HG02981 (cell line): Measurements from ENCODE around the gene SPATS2.
"Not testable (repeated sequence)": the region's sequence is repeated elsewhere in the genome, so short reads cannot be mapped to it uniquely, and the experiment has no call there.

Source experiments
- ATAC-seq: cut with Tn5 transposase; IDR thresholded peaks from one replicate; pipeline ENCODE4 v1.9.1; 2021; ENCODE audit warnings: mild to moderate bottlenecking, moderate library complexity; ENCODE audit not compliant: unreplicated experiment

Gene SPATS2

DNA sequence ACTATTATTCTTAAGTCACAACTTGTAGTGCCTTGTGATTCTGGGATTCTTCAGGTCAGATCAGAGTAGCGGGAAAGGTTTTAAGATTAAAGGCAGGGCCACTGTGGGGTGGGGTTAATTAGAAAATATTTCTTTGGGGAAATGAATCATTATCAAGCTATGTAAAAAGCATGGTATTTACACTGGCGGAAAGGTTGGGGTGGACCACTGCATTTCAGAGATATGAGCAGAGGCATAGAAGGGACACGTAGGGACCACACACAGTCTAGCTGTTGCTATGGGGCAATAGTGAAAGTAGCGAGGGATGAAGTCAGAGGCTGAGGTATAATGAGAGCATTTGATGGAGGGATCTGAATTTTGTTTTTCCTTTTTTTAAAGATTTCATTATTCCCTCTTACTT, 139.9 kb downstream of the SPATS2 start:
- no peak for ATAC-seq

DNA sequence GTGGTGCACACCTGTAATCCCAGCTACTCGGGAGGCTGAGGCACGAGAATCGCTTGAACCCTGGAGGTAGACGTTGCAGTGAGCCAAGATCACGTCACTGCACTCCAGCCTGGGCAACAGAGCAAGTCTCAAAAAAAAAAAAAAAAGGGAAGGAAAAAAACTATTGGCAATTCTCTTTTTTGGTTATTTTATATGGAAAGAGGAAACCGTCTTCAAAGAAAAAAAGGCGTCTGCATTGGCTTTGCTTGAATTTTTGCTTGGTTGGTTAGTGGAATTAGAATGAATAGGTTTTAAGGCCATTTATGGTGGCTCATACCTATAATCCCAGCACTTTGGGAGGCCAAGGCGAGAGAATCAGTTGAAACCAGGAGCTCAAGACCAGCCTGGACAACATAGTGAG, 142.4 kb downstream of the SPATS2 start:
- ATAC-seq = not testable (repeated sequence)

DNA sequence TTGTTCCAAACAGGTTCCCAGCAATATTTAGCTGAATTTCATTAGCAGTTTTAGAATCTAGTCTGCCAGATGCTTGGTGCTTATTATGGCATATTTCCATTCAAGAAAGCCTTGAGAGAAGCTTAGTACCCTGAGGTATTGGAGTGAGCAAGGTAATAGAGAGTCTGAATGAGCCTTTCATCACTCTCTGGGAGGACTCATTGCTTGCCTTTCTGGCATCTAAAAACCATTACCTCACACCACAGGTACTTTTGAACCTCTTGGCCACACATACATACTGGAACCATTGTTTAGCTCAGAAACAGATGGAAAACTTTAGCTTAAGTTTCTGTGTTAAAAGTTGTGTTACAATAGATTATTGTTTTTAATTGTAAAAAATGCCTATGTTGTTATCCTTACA, 144.1 kb downstream of the SPATS2 start:
- ATAC-seq = no peak

GRCh38 chr12:49512546-49512945, 145.3 kb downstream of the SPATS2 start:
- ATAC-seq = no peak

DNA sequence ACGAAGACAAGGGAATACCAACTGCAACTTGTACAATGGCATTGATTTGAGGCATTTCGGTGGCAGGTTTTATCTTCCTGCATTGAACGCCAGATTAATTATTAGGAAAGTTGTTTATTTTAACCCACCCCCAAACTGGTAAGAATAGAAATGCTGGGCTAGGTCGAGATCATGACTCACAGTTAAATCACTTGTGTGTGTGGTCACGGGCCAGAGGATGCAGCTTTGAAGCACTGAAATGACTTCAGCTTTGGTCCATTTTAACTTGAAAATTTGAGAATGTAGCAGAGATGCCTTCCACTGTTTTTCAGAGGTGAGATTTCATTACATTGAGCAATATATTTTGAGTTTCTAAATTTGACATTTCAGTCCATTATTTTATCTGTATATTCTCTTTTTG, 148.0 kb downstream of the SPATS2 start:
- ATAC-seq = no peak

GRCh38 chr12:49518914-49519573, 151.8 kb downstream of the SPATS2 start:
- ATAC-seq = no peak

GRCh38 chr12:49519574-49519936, 152.3 kb downstream of the SPATS2 start:
- no peak for ATAC-seq

DNA sequence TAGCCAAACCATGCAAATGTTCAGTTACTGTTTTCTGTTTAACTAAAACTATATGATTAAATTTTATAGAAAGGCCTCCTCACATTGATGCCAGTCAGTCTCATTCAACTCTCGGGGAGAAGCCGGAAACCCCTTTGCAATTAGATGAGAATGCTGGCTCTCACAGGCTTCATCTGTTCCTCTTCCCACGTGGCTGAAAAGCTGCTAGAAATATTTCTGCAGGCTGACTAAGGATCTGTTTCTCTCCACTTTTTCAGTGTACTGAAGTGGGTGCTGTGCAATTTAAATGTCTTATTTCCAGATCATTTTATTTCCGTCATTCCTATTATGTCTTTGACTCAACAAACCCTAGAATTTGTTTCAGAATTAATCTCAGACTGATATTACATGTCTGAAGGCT, 154.1 kb downstream of the SPATS2 start:
- no peak for ATAC-seq

GRCh38 chr12:49524660-49525324, 157.5 kb downstream of the SPATS2 start:
- no peak for ATAC-seq

GRCh38 chr12:49525942-49526341, 158.7 kb downstream of the SPATS2 start:
- ATAC-seq = no peak

- ATAC-seq = no peak
Observed at GRCh38 chr12:49527361-49528130, 160.3 kb downstream of the SPATS2 start.

DNA sequence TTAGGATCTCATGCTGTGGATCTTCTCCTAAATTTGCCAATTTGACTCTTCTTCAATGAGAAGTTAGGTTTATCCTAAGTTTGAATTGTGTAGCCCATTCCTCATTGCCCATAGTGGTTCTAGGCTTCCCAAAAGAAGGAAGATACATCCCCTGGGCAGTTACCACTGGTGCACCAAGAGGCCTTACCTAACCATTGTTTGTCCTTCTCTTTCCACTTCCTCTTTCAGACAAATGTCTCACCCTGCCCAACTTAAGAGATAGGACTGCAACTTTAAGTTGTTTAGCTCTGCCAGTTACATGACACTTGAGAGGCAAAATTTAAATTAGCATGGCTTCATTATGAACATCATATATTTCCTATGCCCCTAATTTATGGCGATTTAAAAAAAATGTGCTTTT, 162.2 kb downstream of the SPATS2 start:
- ATAC-seq = no peak

- no peak for ATAC-seq
Observed at GRCh38 chr12:49531745-49532144, 164.5 kb downstream of the SPATS2 start.

DNA sequence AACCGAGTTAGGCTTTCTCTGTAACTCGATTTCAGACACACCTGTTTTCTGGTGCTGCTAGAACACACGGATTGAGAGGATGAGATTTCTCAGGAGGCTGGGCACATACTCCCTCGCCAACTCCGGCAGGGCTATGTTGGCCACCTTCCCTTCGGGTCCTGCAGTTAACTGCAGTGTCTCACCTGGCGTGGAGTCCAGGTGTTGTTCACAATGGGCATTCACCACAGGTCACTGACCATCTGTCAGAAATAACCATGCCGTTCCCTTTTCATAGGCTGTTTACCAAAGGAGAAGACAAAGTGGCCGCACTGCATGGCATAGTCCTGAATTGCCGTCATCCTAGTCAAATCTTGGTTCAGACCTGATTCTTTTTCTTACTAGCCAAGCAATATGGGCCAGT, 166.1 kb downstream of the SPATS2 start:
- ATAC-seq = no peak

GRCh38 chr12:49534122-49534521, 166.9 kb downstream of the SPATS2 start:
- not testable (repeated sequence) for ATAC-seq

GRCh38 chr12:49534731-49535278, 167.5 kb downstream of the SPATS2 start:
- ATAC-seq = no peak

DNA sequence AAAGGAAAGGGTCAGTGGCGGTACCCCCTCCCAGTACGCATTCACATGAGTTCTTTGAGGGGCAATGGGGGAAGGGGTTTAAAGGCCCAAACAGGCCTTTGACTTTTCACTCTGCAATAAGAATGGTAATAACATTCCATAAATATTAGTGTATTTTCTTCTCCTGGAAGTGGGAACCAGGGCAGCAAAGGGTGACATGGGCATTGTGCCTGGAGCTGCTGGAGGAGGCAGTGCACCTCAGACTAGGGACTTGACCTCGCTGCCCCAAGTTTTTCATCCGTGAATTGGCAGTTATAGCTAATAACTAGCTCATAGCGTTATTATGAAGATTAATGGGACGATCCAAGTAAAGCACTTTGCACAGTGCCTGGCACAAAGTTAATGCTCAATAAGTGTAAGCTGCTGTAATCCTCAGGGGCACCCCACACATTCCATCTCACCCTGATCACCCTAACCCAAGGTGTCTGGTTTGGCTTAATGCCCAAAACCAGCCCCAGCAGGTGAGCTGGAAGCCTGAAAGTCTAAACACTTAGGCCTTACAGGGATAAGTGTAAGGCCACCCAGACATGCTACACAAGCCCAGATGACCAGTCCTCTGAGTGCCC, 168.8 kb downstream of the SPATS2 start:
- ATAC-seq = no peak

DNA sequence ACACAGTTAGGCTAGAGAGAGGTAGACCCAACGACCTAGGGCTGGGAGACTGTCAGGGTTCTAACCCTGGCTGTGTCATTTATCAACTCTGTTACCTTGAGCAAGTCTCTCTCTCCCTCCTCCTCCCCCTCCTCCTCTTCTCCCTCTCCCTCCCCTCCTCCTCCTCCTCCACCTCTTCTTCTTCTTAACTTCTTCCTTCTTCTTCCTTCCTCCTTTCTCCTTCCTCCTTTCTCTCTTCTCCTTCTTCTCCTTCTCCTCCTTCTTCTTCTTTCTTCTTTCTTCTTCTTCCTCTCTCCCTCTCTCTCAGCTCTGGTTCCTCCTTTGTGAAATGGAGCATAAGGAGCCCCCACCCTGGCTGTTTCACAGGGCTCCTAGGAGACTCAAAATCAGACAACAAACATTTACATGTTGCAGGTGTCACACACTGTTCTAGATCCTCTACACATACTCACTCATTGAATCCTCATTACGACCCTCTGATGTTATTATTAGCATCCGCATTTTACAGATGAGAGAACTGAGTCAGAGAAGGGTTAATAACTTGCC, 169.3 kb downstream of the SPATS2 start:
- ATAC-seq = no peak

DNA sequence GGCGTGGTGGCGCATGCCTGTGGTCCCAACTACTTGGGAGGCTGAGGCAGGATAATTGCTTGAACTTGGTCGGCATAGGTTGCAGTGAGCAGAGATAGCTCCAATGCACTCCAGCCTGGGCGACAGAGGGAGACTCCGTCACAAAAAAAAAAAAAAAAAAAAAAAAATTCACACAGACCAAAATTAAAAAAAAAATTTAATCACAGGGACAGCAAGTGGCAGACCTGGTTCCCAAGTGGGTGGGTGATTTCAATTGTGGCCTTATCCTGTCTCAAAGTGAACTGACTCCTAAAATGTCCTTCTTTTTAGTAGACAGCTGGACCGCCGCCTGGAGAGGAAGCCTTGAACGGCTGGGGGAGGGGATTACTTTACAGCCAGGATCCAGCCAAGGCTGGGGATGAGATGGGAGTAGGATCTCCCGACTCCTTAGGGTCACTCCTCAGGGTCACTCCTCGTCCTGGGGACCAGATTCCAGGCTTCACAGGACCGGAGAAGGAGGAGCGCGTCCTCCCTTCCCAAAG, 170.0 kb downstream of the SPATS2 start:
- no peak for ATAC-seq

DNA sequence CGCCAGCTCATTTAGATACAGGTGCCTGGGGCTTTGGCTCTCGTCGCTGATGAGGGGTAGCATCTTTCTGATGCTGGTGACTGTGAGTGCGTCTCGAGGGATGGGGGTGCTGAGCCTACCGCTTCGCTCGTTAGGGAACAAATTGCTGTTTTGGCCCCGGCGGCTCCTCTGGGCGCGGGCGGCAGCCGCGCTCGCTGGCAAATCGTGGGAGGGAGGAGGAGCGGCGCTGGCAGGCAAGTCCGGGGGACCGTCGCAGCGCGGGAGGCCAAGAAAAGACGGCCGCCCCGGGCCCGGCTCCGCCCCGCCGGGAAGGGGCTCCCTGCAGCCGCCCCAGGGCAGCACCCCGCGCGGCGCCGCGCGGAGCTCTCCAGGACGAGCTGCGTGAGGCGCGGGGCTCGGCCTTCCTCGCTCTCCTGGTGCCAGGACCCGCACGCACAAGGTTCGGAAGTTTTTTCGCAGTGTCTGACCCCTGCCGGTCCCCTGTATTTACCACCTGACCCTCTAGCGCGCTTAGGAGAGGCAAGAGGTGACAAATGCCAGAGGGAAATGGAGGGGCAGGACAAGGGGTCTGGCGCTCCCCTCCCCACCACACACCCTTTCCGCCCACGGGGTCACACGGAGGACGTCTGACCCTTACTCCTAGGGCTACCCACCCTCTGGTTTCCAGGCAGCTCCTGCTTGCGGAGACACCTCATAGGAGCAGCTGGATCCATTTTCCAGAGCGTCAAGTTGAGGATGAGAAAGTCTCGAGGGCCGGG, 170.7 kb downstream of the SPATS2 start:
- ATAC-seq = no peak
